Nephron progenitor cell (in vitro differentiated cells): ENCODE results near the gene LIMS2.

Experiments
- DNase-seq: peaks from one replicate; pipeline ENCODE4 v3.0.0; 2021
- H3K27ac Mint-ChIP-seq: 2 replicates; pipeline ENCODE4 v1.8.0; 2021; ENCODE audit warnings: mild to moderate bottlenecking, moderate library complexity, mixed read lengths
- H3K27me3 Mint-ChIP-seq: 2 replicates; pipeline ENCODE4 v1.8.0; 2021; ENCODE audit warnings: mild to moderate bottlenecking, low read depth, mixed read lengths; ENCODE audit not compliant: poor library complexity
- H3K36me3 Mint-ChIP-seq: 2 replicates; pipeline ENCODE4 v1.8.0; 2021; ENCODE audit warnings: low read depth, mixed read lengths
- H3K4me1 Mint-ChIP-seq: 2 replicates; pipeline ENCODE4 v1.8.0; 2021; ENCODE audit warnings: mixed read lengths
- H3K4me3 Mint-ChIP-seq: 2 replicates; pipeline ENCODE4 v1.8.0; 2021; ENCODE audit warnings: mild to moderate bottlenecking, moderate library complexity, mixed read lengths
- H3K9me3 Mint-ChIP-seq: 2 replicates; pipeline ENCODE4 v1.8.0; 2021; ENCODE audit warnings: mild to moderate bottlenecking, moderate library complexity, mixed read lengths
- TF ChIP-seq, protein P1 (sequence below): fragments of 200-600 bp; sonication (generic); IDR thresholded peaks from 2 replicates; pipeline ENCODE4 v1.5.0; 2021; ENCODE audit warnings: antibody characterized with exemption

The LIMS2 gene

DNA sequence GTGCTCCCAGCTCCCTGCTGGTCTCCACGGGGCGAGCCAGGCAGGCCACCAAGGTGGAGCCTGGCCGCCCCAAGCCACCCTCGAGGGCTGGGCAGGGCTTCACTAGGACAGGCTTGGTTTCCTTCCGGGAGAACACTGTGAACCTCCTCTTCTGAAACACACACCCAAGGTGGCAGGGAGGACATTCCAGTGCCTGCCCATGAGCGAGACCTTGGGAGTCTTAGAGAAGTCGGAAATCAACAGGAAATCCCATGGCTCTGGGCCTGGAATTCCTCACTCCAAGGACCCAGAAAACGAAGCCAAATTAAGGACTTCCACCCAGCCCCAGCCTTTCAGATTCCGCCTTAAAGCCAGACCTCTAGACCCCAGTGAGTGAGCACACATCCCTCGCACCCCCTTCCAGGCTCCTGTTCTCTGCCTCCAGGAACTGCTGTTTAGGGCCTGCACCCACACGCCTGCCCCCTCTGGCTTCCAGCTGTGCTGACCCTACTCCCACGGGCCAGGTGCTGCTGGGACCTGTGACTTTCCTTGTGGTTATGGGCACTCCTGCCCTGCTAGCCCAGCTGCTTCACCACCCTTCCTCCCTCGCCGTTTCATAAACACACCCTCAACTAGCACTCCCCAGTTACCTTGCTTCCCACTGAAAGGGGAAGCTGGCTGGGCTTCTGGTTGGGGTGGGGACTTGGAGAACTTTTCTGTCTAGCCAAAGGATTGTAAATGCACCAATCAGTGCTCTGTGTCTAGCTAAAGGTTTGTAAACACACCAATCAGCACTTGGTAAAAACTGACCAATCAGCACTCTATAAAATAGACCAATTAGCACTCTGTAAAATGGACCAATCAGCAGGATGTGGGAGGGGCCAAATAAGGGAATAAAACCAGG is 15.7 kb downstream of the LIMS2 start:
- DNase-seq = no peak
- TF ChIP-seq, protein P1, sequence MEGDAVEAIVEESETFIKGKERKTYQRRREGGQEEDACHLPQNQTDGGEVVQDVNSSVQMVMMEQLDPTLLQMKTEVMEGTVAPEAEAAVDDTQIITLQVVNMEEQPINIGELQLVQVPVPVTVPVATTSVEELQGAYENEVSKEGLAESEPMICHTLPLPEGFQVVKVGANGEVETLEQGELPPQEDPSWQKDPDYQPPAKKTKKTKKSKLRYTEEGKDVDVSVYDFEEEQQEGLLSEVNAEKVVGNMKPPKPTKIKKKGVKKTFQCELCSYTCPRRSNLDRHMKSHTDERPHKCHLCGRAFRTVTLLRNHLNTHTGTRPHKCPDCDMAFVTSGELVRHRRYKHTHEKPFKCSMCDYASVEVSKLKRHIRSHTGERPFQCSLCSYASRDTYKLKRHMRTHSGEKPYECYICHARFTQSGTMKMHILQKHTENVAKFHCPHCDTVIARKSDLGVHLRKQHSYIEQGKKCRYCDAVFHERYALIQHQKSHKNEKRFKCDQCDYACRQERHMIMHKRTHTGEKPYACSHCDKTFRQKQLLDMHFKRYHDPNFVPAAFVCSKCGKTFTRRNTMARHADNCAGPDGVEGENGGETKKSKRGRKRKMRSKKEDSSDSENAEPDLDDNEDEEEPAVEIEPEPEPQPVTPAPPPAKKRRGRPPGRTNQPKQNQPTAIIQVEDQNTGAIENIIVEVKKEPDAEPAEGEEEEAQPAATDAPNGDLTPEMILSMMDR = no peak
- Mint-ChIP-seq H3K36me3 (no peaks in the 10 kb centered on the region), H3K9me3 (no peaks in the 10 kb centered on the region), H3K4me3 (no peak overlapping the region), H3K4me1 (peaks cover 30% of the 10 kb centered on the region), H3K27ac (no peak overlapping the region), H3K27me3 (peaks cover 36% of the 10 kb centered on the region)

DNA sequence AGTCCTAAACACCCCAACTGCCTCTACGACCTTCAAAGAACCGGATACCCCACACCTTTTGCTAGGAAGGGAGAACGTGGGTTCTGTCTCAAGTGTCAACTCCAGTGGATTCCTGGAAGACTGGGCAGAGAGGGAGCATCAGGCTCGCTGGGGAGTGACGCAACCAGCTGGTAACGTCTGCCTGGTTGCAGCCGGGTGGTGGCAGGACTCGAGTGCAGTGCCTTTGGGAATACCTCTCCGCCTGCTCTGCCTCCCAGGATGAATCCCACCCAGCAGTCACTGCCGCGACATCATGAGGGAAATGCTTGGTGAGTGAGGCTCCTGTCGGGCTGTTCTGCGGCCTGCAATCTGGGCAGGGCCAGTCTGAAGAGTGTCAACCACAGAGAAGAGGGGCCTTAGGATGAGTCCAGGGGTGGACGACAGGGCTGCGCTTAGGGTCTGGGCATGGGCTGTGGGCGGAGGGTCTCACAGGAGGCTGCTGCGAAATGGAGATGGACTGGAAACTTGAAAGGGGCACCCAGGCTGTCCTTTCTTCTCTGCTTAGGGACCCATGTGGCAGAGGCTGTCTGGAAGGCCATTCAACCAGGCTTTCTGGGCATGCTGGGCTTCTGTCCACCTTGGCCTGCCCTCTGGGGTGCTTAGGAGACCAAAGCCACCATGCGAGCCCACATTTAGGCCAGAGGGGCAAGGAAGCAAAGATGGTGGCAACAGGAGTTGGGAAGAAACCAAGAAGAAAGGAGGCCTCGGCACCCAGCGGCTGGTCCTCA is 16.5 kb downstream of the LIMS2 start:
- no peaks in the 10 kb centered on the region for H3K9me3 Mint-ChIP-seq
- no peak for DNase-seq
- peaks cover 30% of the 10 kb centered on the region for H3K27me3 Mint-ChIP-seq
- peak overlapping the region; percentile 80 for H3K27ac Mint-ChIP-seq
- TF ChIP-seq, protein P1 = no peak
- H3K4me1 Mint-ChIP-seq = peaks cover 29% of the 10 kb centered on the region
- H3K36me3 Mint-ChIP-seq = no peaks in the 10 kb centered on the region
- no peak overlapping the region for H3K4me3 Mint-ChIP-seq

DNA sequence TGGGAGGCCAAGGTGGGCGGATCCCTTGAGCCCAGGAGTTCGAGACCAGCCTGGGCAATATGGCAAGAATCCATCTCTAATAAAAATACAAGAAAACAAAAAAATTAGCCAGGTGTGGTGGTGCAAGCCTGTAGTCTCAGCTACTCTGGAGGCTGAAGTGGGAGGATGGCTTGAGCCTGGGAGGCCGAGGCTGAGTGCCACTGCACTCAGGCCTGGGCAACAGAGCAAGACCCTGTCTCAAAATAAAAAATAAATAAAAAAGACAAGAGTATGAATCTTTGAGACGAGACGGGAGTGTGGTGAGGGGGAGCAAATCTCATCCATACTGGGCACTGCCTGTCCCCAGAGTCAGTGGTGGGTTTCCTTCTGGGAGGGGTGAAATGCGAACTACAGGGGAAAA is 17.2 kb downstream of the LIMS2 start:
- Mint-ChIP-seq H3K27me3 (peaks cover 23% of the 10 kb centered on the region), H3K4me3 (no peak overlapping the region), H3K9me3 (no peaks in the 10 kb centered on the region), H3K27ac (no peak overlapping the region), H3K4me1 (peaks cover 22% of the 10 kb centered on the region), H3K36me3 (no peaks in the 10 kb centered on the region)
- TF ChIP-seq, protein P1 = no peak
- DNase-seq = no peak

DNA sequence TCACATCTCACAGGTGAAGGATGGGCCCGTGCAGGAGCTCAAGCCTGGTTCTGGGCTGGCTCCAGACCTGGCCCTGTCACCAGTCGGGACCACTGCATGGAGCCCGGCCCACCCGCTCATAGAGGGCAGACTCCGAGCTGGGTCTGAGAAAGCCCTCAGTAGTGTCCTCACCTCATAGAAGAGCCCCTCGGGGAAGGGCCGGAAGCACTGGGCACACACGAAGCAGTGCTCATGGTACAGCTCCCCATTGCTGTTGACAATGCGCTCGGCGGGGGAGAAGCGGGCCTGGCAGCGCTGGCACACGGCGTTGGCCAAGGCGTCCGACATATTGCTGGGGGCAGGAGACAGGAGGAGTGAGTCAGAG is 18.1 kb downstream of the LIMS2 start:
- DNase-seq = no peak
- Mint-ChIP-seq H3K4me1 (peaks cover 20% of the 10 kb centered on the region), H3K27ac (no peak overlapping the region), H3K9me3 (no peaks in the 10 kb centered on the region), H3K36me3 (no peaks in the 10 kb centered on the region), H3K4me3 (no peak overlapping the region), H3K27me3 (peaks cover 18% of the 10 kb centered on the region)
- TF ChIP-seq, protein P1 = no peak

DNA sequence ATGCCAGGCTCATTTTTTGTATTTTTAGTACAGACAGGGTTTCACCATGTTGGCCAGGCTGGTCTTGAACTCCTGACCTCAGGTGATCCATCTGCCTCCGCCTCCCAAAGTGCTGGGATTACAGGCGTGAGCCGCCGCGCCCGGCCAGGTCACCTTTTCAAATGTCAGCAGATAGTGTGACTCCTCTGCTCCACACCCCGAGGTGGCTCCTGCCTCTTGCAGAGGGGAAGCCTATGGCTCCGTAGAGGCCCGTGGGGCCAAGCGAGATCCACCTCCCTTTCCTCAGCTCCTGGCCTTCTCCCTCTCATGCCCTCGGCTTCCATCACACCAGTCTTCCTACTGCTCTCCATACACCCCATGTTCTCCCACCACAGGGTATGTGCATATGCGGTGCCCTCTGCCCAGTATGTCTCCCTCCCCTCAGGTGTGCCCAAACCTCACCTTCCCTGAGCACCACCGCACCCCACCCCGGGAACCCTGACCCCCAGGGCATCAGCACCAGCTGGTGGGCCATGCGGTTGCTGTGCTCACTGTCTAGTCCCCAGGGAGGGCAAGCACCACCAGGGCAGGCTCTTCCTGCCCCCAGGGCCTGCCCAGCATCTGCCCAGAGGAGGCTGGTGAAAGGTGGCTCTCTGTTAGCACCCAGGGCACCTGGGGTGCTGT is 18.6 kb downstream of the LIMS2 start:
- H3K27ac Mint-ChIP-seq = no peak overlapping the region
- TF ChIP-seq, protein P1 = no peak
- H3K36me3 Mint-ChIP-seq = no peaks in the 10 kb centered on the region
- no peak for DNase-seq
- H3K27me3 Mint-ChIP-seq = peaks cover 14% of the 10 kb centered on the region
- no peak overlapping the region for H3K4me3 Mint-ChIP-seq
- no peaks in the 10 kb centered on the region for H3K9me3 Mint-ChIP-seq
- peaks cover 15% of the 10 kb centered on the region for H3K4me1 Mint-ChIP-seq
